Activated CD4-positive, alpha-beta T cell treated with anti-CD3 and anti-CD28 coated beads, Interleukin-10, Interleukin-2, amounts not matched to agents 100 ng/mL and 50 ng/mL, durations not matched to agents 16 hours and 8 hours (primary cell): ENCODE measurements around the gene RBM47.
A peak's percentile ranks its signal among the peaks of the same experiment; 100 is the strongest.

Source experiments
- DNase-seq: peaks from one replicate; pipeline ENCODE4 v3.0.0-alpha.2; 2020

The RBM47 gene

DNA sequence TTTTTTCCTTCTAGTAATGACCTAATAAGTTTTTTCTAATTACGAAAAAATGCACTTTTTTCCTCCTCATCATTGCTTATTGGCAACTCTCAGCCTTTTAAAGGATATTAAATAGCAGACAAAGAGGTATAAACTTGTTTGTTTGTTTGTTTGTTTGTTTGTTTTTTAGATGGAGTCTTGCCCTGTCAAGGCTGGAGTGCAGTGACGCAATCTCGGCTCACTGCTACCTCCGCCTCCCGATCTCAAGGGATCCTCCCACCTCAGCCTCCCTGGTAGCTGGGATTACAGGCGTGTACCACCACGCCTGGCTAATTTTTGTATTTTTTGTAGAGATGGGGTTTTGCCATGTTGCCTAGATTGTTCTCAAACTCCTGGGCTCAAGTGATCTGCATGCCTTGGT lies 6.0 kb downstream of the RBM47 start:
- no peak for DNase-seq

DNA sequence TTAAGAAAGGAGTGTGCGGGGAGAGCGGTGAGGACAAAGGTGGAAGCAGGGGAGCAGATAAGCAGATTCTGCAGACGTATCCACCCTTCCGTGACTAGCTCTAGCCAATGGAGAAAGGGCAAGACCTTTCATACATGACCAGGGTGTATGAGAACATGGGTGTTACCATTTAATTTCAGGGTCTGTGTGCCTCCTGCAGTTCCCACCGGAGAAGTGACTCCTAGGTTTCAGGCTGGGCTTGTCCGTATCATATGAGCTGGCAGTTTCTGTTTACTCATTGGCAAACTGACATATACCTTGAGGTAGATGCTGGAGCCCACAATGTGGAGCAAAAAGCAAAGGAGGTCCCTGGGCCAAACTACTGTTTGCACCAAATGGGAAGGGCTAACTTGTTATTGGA lies 6.8 kb downstream of the RBM47 start:
- DNase-seq, result peak; percentile 82

DNA sequence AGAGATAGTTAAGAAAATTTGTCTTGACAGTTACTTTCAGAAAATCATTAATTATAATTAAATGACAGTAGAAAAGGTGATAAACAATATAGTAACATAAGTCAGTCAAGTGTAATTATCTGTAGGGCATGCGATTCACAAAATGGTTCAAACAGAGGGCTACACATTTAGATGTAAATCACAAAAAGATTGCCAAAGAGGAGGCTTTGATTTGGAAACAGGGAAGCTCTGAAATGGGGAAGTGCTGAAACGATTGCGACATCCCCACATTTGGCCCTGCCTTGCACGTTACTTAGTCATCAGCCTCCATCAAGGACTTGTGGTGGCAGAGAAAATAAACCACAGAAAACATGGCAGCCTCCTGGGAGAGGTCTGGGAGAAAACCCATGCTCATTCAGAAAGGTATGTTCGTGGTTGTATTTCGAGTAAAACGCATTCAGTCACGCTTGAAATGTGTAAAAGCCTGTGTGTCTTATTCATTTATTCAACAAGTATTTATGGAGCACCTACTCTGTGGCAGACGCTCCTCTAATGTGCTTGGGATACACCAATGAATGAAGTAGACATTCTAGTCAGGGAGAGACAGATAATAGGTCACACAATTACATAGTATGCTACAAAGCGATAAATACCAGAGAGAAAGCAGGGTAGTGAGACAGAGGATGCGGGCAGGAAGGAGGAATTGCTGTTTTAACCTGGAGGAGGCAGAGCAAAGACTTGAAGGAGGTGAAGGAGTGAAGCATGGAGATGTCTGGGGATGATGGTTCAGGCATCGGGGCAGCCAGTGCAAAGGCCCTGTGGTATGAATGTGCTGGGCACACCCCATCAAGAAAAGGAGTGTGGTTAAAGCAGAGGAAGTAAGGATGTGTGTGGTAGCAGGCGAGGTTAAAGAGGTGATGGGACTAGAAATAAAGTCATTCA lies 7.8 kb downstream of the RBM47 start:
- peak; percentile 87 for DNase-seq

DNA sequence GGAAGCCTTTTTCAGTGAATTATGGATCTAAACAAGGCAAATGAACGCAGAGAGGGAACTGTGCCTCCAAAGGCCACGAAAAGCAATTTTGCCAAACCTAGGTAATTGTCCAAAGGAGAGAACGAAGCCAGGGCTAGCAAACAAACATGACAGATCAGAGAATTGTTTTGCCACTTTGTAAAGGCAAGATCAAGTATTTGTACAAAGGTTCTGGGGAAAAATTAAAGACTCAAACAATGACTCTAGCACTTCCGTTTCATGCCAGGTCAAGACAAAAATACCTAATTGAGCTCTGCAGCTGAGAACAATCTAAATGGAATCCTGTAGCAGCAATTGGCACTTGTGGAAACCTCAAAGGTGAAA lies 8.5 kb downstream of the RBM47 start:
- no peak for DNase-seq

DNA sequence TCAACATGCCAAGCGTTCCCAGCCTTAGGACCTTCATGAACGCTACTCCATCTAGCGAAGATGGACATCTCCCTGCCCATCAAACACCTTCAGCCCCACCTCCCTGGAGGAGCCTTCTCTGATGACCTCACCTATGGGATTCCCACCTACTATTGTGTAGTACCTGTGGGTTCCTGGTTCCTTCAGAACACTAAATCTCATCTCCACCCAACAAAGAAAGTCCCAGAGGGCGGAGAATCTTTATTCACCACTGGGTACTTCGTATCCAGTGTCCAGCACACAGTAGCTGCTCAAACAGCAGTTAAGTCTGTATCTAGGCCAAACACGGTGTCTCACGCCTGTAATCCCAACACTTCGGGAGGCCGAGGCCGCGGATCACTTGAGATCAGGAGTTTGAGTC lies 10.1 kb downstream of the RBM47 start:
- DNase-seq, result no peak

DNA sequence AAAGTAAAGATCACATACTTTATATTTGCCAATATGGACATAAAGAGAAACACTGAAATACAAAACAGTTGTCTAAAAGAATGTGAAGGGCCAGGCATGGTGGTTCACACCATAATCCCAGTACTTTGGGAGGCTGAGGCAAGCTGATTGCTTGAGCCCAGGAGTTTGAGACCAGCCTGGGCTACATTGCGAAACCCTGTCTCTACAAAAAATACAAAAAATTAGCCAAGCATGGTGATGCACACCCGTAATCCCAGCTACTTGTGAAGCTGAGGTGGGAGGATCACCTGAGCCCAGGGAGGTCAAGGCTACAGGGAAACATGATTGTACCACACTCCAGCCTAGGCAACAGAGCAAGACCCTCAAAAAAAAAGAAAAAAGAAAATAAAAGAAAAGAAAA lies 11.8 kb downstream of the RBM47 start:
- DNase-seq, result no peak

DNA sequence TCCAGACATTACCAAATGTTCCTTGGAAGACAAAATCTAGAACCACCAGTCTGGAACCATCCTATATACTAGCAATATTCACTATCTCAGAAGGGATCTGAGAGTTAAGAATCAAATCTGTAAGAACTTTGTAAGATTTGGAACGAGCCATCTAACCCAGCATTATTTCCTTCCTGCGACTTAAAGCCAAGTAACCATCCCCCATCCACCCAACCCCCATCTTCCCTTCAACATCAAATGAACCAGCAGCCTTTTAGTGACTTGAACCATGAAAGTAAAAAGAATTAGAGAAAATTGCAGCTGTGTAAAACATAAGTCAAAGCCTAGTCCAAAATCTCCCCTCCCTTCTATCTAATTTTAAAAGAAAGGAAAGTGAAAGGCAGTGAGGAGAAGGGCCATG lies 15.6 kb downstream of the RBM47 start:
- DNase-seq, result no peak

DNA sequence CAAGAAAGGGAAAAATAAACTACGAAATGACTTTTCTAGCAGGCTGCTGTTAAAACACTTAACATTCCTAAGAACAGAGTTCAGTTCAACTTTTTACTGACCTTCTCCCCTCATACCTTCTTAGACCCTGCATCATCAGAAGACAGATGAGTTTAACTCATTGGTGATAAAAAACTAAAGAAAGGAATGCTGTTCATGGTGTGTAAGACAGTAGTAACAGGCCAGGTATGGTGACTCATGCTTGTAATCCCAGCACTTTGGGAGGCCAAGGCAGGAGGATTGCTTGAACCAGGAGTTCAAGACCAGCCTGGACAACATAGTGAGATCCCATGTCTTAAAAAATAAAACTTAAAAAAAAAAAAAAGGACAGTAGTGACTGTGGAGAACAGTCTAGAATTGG lies 16.2 kb downstream of the RBM47 start:
- DNase-seq, result no peak

DNA sequence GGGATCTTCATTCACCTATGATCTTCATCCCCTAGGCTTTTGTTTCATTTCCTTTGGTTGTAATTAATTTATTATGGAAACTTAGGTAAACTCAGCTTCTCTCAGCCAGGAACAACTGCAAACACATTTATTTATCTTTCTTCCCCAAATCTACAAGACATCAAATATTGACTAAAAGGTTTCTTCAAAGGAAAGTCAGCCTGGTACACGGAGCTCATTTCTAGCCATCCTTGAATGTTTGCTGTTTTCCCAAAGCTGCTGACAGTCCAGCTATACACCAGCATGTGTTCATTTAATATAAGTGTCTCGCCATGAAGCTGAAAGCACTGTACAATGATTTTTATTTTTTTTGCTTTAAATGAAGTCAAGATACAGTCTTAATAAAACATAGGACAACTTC lies 16.8 kb downstream of the RBM47 start:
- no peak for DNase-seq

DNA sequence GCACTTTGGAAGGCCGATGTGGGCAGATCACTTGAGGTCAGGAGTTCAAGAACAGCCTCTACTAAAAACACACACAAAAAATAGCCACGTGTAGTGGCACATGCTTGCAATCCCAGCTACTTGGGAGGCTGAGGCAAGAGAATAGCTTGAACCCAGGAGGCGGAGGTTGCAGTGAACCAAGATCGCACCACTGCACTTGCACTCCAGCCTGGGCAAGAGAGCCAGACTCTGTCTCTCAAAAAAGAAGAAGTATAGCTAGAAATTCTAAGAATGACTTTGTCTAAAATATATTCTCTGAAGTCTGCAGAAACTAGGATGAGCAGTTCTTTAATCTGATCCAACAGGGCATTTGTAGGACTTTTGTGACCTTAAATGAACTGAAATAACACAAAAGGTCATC lies 17.4 kb downstream of the RBM47 start:
- DNase-seq, result no peak

DNA sequence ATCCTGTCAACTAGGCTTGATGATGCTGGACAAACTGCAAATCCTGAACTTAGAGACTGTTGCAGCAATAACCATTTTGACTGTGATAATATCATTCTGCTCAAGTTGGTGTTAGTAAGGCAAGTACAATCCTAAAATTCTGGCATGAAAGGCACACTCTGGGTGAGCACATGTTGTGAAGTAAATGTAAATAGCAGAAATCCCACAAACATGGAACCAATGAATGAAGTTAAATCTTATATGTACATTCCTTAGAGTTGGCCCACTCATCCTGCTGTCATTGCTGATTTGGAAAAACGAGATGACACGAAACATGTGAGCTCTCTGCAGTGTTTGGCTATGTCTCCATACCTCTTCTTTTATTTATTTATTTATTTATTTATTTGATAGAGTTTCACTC lies 21.0 kb downstream of the RBM47 start:
- DNase-seq, result no peak

DNA sequence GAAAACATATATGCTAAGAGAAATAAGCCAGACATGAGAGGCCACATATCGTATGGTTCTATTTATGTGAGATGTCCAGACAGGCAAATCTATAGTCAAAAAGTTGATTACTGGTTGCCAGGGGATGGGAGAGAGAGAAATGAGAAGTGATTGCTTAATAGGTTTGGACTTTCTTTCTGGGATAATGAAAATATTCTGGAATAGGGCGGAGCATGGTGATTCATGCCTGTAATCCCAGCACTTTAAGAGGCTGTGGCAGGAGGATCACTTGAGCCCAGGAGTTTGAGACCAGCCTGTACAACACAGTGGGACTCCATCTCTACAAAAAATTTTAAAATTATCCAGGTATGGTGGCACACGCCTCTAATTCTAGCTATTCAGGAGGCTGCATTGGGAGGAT lies 22.4 kb downstream of the RBM47 start:
- DNase-seq, result no peak

DNA sequence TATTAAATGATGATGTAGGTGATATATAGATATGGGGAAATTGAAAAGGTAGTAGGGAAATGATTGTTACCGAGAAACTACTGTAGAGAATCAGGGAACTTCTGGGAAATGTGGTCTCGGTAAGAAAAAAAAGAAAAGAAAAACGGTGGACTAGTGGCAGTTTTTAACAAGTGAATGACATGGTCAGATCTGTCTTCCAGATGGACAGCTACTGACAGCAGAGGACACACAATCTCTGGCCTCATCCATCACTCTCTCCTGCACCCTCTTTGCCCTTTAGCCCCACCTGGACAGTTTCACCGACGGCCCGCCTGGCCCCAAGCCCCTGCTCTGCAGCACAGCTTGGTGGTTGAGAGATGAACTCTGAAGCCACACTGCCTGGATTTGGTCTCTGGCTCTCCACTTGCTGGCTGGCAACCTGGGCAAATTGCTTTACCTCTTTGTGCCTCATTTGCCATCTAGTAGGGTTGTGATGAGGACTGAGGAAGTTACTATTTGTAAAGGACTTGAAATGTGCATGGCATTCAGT lies 23.4 kb downstream of the RBM47 start:
- DNase-seq, result no peak

DNA sequence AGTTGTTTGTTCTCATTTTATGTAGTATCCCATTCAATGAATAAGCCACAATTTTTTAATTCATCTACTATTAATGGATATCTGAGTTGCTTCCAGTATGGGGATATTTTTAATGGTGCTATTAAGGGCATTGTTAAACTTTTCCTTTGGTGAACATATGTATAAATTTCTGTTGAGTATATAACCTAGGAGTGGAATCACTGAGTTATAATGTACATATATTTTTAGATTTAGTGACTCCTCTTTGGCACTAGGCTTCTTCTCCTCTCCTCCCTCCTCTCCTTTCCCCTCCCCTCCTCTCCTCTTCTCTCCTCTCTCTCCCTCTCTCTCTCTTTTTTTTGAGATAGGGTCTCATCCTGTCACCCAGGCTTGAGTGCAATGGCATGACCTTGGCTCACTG lies 26.4 kb downstream of the RBM47 start:
- DNase-seq, result no peak

DNA sequence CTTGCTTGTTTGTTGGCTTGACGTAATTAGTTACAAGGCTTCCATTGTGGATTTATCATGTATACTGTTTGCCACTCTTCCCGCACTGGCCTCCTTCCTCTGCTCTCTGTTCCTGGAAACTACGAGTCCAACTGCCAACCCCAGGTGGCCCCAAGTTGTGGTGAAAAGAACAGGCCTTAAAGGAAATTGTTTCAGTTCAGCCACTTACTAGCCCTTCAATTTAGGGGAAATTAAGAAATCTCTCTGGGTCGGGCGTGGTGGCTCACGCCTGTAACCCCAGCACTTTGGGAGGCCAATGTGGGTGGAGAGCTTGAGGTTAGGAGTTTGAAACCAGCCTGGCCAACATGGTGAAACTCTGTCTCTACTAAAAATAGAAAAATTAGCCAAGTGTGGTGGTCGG lies 28.0 kb downstream of the RBM47 start:
- peak; percentile 25 for DNase-seq

DNA sequence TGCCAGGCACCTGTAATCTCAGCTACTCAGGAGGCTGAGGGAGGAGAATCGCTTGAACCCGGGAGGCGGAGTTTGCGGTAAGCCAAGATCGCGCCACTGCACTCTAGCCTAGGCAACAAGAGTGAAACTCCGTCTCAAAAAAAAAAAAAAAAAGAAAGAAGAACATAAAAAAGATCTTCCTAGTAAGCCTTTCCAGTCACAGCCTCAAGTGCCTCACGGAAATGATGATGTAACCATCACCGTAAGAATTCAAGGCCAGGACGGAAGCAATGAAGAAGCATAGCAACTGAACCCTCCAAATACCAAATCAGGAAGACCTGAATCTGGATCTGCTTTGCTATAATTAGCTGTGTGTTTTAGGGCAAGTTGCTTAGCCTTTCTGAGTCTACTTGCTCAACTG lies 28.8 kb downstream of the RBM47 start:
- DNase-seq, result no peak

DNA sequence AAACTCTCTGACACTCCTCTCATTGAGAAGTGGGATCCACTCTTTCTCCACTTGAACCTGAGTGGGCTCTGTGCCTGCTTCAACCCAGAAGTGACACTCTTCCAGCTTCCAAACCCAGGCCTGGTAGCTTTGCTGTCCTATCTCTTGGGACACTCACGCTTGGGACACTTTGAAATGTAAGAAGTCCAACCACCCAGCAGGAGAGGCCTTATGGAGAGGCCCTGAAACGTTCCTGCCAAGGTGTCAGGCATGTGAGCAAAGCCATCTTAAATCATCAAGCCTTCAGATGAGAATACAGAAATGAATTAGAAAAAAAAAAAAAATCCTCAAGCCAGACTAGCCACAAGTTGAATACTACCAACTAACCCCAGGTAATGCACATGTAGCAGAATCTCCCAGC lies 30.2 kb downstream of the RBM47 start:
- DNase-seq, result no peak

DNA sequence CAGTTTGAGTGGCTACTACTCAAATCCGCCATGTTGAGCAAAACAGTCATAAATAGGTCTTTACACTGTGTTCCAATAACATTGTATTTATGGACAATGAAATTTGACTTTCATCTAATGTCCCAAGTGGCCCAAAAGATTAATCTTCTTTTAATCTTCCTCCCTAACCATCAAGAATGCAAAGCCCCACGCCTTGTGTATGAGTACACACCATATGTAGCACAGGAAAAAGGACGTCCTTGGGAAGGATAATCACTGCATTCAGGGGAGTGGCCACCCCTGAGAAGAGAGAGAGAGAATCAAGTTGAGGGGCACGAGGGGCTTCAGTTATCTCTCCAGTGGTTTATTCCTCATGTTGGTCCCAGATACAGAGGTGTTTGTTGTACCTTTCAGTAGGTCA lies 33.1 kb downstream of the RBM47 start:
- no peak for DNase-seq

DNA sequence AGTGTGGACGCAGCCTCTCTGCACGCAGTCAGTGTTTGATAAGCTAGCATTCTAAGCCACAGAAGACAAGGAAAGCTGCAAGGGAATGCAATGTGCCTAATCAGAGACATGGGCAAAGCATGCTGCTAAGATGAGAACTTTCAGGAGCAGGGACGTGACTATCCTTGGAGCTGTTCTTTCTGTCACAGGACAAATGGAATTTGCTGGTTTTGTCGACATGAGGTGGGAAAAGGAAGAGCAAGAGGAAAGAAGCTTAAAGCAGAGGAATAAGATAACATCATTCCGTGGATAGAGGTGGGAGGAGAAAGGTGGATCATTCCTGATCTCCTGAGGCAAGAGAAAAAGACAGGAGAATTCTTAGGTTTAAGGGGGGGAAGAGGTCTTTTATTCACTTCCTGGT lies 33.7 kb downstream of the RBM47 start:
- DNase-seq, result no peak

DNA sequence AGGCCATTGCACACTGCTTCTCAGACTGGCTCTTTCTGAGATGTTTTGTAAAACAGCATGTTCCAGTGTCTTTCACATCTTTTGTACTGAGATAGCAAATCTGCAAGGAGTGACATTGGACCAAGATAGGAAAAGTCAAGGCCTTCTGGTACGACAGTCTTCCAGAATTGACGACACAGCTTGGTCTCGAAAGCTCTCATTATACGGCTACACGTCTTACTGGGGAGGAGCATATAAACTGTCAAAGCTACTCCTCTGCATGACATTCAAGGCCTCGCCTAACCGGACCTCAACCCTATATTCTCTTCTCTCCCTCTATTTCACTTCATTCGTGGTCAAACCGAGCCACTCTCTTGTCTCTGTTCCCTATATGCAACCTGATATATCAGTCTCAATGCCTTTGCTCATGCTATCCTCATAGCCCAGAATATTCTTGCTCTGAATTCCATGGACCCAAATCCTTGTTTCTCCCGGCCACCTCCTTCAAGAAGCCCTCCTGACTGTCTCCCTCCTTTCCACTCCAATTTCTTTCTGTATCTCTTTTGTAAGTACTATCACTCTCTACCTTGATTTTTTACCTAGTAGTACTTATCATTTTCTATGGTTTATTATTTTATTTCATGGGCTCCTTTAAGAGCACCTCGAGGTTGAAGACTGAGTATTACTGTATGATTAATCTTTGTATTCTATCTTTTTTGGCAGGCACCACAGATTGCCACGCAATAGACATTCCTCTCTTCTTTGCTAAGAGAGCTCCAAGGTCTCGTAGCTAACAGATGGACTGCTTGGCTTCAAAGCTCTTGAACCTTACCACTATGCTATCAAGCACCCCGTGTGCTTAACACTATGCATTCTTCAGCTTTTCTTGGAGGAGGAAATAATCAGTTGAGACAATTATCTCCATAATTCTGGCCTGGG lies 35.1 kb downstream of the RBM47 start:
- DNase-seq, result no peak

DNA sequence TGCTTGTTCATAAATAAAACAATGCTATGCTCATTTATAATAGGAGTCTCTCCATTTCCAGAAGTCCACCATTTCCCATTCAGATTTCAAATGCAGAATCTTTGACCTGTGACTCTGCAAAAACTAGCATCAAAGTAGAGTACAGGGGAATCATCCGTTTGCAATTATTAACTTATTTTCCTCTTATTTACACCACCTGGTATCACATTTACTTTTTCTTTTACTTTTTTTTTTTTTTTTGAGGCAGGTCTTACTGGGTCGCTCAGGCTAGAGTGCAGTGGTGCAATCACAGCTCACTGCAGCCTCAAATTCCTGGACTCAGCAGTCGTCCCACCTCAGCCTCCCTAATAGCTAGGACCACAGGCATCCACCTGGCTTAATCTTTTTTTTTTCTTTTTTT lies 37.6 kb downstream of the RBM47 start:
- DNase-seq, result no peak

DNA sequence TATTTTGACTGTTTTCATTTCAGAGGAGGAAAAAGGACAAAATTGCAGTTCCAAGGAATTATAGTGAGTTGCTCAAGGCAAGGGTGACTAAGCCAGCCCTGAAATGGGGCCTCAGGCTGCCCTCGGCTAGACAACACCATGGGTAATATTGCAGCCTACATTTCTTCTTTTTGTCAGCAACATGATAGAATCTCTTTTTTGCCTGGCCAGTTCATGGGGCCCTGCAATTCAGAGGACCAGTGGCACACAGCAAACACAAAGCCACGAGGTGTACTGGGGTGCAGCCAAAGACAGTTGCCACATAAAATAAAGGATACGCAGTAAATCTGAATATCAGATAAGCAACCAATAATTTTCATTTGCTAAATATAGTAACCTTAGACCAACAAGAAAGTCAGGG lies 41.8 kb downstream of the RBM47 start:
- no peak for DNase-seq

DNA sequence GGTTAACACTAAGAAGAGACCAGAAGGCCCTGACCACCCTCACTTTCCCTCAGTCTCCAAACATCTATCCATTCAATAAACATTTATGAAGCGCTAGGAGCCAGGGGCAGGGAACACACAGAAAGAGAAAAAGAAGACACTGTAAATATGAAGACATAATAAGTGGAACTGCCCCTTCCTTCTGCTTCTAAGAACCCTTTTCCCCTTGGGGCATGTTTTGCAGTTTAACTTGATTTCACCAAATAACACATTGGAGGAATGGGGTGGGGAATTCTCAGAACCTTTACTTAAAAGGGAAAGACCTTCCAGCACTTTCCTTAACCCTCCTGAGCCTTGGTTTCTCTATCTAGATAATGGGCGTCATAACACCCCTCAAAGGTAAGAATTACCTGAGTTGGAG lies 42.3 kb downstream of the RBM47 start:
- DNase-seq, result no peak

DNA sequence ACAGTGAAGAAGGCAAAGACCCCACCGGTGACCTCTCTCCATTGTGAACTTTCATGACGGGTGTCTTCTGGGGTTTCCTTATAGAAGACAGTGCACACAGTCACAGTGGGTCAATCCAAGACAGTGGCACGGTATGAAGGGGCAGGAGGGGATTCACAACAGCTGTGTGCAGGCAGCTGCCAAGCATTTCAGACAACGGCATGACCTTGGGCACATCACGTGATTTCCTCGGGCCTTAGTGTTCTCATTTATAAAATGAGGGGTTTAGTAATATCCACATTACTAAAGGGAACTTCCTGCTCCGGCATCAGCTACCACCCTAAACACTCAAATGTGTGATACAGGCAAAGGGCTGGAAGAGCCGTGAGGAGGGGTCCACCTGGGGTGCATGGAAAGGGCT lies 42.9 kb downstream of the RBM47 start:
- no peak for DNase-seq
